ENCODE data around the gene RITA1.

GRCh38 chr12:113181975-113182374 is 3.5 kb upstream of the RITA1 start:
- TF ChIP-seq EZH2phosphoT487 (IDR thresholded peaks at IDR 0.05; ENCODE audit: borderline replicate concordance) (no peak), POLR2A (IDR thresholded peaks at IDR 0.05; ENCODE audit: borderline replicate concordance, extremely low read depth, insufficient read depth, insufficient read length) (no peak), POLR2AphosphoS5 (IDR thresholded peaks at IDR 0.05; ENCODE audit: low read depth, low read length) (no peak)
- TF ChIP-seq, protein P1, sequence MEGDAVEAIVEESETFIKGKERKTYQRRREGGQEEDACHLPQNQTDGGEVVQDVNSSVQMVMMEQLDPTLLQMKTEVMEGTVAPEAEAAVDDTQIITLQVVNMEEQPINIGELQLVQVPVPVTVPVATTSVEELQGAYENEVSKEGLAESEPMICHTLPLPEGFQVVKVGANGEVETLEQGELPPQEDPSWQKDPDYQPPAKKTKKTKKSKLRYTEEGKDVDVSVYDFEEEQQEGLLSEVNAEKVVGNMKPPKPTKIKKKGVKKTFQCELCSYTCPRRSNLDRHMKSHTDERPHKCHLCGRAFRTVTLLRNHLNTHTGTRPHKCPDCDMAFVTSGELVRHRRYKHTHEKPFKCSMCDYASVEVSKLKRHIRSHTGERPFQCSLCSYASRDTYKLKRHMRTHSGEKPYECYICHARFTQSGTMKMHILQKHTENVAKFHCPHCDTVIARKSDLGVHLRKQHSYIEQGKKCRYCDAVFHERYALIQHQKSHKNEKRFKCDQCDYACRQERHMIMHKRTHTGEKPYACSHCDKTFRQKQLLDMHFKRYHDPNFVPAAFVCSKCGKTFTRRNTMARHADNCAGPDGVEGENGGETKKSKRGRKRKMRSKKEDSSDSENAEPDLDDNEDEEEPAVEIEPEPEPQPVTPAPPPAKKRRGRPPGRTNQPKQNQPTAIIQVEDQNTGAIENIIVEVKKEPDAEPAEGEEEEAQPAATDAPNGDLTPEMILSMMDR (IDR thresholded peaks at IDR 0.05 in 2 of 3, conservative IDR thresholded peaks at IDR 0.05 in 1 of 3; ENCODE audit: borderline replicate concordance in 1 of 3, insufficient read depth in 1 of 3, low read depth in 2 of 3, low read length in 2 of 3) = no peak
